Measurements from ENCODE around the gene ABCD2.

DNA sequence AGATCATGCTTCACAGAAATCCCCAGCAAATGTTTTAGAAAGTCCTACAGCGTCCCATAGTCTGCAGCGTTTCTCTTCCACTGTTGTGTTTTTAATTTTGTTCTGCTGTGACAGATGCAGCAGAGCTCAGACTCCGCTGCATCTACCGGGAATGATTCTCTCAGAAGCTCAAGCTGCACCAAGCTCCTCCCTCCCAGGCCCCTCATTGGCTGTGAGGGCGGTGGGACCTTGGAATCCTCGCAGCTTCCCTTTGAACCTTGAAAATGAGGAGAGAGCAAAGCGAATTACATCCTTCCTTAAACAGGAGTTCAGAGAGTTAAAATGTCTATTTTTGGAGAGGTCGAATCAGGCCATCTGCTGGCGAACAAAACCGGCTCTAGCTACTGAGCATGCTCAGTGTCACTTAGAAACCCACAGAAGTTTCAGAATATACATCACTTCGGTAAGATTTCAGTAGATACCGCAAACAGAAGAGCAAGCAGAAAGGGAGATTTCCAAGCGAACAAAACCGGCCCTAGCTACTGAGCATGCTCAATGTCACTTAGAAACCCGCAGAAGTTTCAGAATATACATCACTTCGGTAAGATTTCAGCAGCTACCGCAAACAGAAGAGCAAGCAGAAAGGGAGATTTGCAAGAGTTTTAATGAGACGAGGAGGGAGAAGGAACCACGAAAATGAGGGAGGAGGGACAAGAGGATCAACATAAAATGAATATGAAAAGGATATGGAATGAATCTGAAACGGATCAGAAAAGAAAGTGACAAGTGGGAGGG, at the start of gene ABCD2:
- TF ChIP-seq, protein P1, sequence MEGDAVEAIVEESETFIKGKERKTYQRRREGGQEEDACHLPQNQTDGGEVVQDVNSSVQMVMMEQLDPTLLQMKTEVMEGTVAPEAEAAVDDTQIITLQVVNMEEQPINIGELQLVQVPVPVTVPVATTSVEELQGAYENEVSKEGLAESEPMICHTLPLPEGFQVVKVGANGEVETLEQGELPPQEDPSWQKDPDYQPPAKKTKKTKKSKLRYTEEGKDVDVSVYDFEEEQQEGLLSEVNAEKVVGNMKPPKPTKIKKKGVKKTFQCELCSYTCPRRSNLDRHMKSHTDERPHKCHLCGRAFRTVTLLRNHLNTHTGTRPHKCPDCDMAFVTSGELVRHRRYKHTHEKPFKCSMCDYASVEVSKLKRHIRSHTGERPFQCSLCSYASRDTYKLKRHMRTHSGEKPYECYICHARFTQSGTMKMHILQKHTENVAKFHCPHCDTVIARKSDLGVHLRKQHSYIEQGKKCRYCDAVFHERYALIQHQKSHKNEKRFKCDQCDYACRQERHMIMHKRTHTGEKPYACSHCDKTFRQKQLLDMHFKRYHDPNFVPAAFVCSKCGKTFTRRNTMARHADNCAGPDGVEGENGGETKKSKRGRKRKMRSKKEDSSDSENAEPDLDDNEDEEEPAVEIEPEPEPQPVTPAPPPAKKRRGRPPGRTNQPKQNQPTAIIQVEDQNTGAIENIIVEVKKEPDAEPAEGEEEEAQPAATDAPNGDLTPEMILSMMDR (conservative IDR thresholded peaks at IDR 0.05; ENCODE audit: low read depth, low read length), result peak; percentile 40; the same call in 1 of the 2 replicates
- no peak for TF ChIP-seq EZH2phosphoT487 (IDR thresholded peaks at IDR 0.05; ENCODE audit: borderline replicate concordance, low read length)
